GM18519 (cell line): Measurements from ENCODE around the gene SND1.

Source experiments
- ATAC-seq: cut with Tn5 transposase; IDR thresholded peaks from one replicate; pipeline ENCODE4 v1.9.1; 2021; ENCODE audit warnings: mild to moderate bottlenecking, moderate library complexity; ENCODE audit not compliant: unreplicated experiment, low FRiP score

The SND1 gene

GRCh38 chr7:128137181-128137580 is 485.2 kb downstream of the SND1 start:
- no peak for ATAC-seq

DNA sequence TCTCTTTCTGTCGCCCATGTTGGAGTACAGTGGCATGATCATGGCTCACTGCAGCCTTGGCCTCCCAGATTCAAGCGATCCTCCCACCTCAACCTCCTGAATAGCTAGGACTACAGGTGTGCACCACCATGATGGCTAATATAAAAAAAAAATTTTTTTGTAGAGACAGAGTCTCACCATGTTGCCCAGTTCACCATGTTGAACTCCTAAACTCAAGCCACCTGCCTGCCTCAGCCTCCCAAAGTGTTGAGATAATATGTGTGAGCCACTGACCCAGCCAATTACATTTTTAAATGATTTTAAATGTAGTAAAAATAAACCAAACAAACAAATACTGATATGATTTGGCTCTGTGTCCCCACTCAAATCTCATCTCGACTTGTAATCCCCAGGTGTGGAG is 487.4 kb downstream of the SND1 start:
- ATAC-seq = no peak

DNA sequence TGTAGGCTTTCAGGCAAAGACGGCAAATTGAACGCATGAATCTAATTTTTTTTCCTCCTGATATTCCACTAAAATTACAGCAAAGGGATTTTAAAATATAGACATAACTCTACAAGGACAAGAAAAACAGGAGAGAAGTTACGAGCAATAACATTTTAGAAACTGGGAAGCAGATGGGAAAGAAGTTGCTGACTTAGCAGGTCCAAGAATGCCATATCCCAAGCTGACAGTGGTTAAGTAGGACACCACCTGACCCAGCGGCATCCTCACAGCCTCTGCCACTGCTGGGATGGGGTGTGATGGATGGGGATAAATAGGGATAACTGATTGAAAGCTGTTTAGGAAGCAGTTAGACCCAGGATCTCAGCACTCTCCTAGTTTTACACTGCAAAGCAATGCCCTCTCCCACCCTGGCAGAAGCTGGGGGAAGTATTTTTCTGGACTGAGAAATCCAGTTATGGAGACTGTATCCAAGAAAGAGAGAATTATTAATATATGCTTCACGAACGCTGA is 489.7 kb downstream of the SND1 start:
- ATAC-seq = no peak
